ENCODE results near the gene MEGF11.
A peak's percentile ranks its signal among the peaks of the same experiment; 100 is the strongest.

DNA sequence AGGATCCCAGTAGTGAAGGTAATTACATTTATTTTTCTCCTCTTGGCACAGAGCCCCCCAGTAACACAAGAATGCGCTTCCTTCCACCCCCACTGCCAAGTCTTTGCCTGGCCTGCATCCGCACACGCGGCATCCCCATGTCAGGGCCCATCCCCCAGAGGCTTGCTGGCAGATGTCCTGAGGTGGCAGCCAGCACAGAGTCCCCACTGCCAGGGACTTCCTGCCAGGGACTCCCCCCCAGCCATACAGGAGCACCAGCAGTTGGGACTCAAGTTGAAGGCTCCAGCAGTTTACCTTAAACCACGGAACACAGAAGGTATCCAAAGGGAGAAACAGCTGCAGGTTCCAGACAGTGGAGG lies 41.0 kb downstream of the MEGF11 start:
- no peak for TF ChIP-seq POLR2A (IDR thresholded peaks at IDR 0.05)
- TF ChIP-seq, protein P1, sequence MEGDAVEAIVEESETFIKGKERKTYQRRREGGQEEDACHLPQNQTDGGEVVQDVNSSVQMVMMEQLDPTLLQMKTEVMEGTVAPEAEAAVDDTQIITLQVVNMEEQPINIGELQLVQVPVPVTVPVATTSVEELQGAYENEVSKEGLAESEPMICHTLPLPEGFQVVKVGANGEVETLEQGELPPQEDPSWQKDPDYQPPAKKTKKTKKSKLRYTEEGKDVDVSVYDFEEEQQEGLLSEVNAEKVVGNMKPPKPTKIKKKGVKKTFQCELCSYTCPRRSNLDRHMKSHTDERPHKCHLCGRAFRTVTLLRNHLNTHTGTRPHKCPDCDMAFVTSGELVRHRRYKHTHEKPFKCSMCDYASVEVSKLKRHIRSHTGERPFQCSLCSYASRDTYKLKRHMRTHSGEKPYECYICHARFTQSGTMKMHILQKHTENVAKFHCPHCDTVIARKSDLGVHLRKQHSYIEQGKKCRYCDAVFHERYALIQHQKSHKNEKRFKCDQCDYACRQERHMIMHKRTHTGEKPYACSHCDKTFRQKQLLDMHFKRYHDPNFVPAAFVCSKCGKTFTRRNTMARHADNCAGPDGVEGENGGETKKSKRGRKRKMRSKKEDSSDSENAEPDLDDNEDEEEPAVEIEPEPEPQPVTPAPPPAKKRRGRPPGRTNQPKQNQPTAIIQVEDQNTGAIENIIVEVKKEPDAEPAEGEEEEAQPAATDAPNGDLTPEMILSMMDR (IDR thresholded peaks at IDR 0.05): no peak
- peak; percentile 64 for TF ChIP-seq POLR2AphosphoS5 (IDR thresholded peaks at IDR 0.05)
